Choroid plexus epithelial cell (primary cell): ENCODE results near the gene KRTAP8-1.

Experiments
- DNase-seq: peaks from one replicate; pipeline ENCODE4 v3.0.0-alpha.2; 2010; ENCODE audit warnings: low read depth
- H3K4me3 ChIP-seq: 2 replicates; pipeline ENCODE4 v1.5.1; 2011; ENCODE audit warnings: low read depth, mild to moderate bottlenecking, control low read depth, low read length, moderate library complexity
- CTCF ChIP-seq: conservative IDR thresholded peaks from 2 replicates; pipeline ENCODE4 v1.5.1; 2011; ENCODE audit warnings: low read depth, mild to moderate bottlenecking, control low read depth, inconsistent platforms, low read length, moderate library complexity

The KRTAP8-1 gene

GRCh38 chr21:30813174-30813573 lies at the start of gene KRTAP8-1:
Gene KRTAP8-1 (minus strand): TSS chr21:30813274. CDS start chr21:30813220, 54 bp downstream.
- TF ChIP-seq CTCF, result no peak
- no peak for DNase-seq
- no peak within 1 kb of the TSS for H3K4me3 ChIP-seq

- DNase-seq, result no peak
- no peak overlapping the region for H3K4me3 ChIP-seq
- TF ChIP-seq CTCF, result no peak
Measured at GRCh38 chr21:30847627-30848500, 34.8 kb upstream of the KRTAP8-1 start.

- TF ChIP-seq CTCF, result no peak
- H3K4me3 ChIP-seq, result no peak overlapping the region
- no peak for DNase-seq
Measured at GRCh38 chr21:30842990-30843389, 29.9 kb upstream of the KRTAP8-1 start.

- peak; percentile 28 for DNase-seq
- peak; percentile 43 for TF ChIP-seq CTCF
- no peak overlapping the region for H3K4me3 ChIP-seq
Measured at GRCh38 chr21:30839304-30839703, 26.2 kb upstream of the KRTAP8-1 start.

- no peak for TF ChIP-seq CTCF
- H3K4me3 ChIP-seq, result no peak overlapping the region
- no peak for DNase-seq
Measured at GRCh38 chr21:30838536-30838935, 25.5 kb upstream of the KRTAP8-1 start.

GRCh38 chr21:30831194-30831765 lies 18.2 kb upstream of the KRTAP8-1 start:
- no peak overlapping the region for H3K4me3 ChIP-seq
- DNase-seq, result peak; percentile 23
- TF ChIP-seq CTCF, result peak; percentile 45
